HTR-8/SVneo (cell line): ENCODE data around the gene TSPYL1.

ENCODE experiments used
- DNase-seq: peaks from one replicate; pipeline ENCODE4 v3.0.0; 2011; ENCODE audit warnings: low spot score, mixed read lengths; ENCODE audit not compliant: insufficient read length
- FAIRE-seq: peaks from 2 replicates; lab custom pipeline; 2011; peaks lifted over from hg19 to GRCh38; lab: Jason Lieb, UNC

The TSPYL1 gene

GRCh38 chr6:116266803-116267202, 12.9 kb downstream of the TSPYL1 start:
- DNase-seq, result no peak
- FAIRE-seq, result no peak

- no peak for DNase-seq
- FAIRE-seq, result peak; percentile 13
Measured at GRCh38 chr6:116265041-116265829, 14.5 kb downstream of the TSPYL1 start.

GRCh38 chr6:116263353-116263752, 16.4 kb downstream of the TSPYL1 start:
- DNase-seq, result no peak
- no peak for FAIRE-seq

- FAIRE-seq, result no peak
Measured at GRCh38 chr6:116258520-116258919, 21.2 kb downstream of the TSPYL1 start.

GRCh38 chr6:116256694-116257093, 23.0 kb downstream of the TSPYL1 start:
- DNase-seq (no peak), FAIRE-seq (no peak)

More at GRCh38 chr6:116258520-116258919, 21.2 kb downstream of the TSPYL1 start:
- DNase-seq, result no peak

- no peak for FAIRE-seq
- no peak for DNase-seq
Measured at GRCh38 chr6:116255246-116255800, 24.4 kb downstream of the TSPYL1 start.

GRCh38 chr6:116254297-116255056, 25.3 kb downstream of the TSPYL1 start:
- FAIRE-seq, result no peak
- no peak for DNase-seq

- FAIRE-seq (peak; percentile 94), DNase-seq (peak; percentile 90)
Measured at GRCh38 chr6:116253505-116254296, 26.0 kb downstream of the TSPYL1 start, which contains the start of gene TSPYL4. TSPYL4 (minus strand) TSS chr6:116254075; CDS start chr6:116254008, 67 bp downstream.

GRCh38 chr6:116253188-116253504, 26.6 kb downstream of the TSPYL1 start:
- no peak for DNase-seq
- no peak for FAIRE-seq

- DNase-seq, result no peak
- FAIRE-seq, result peak; percentile 42
Measured at GRCh38 chr6:116251568-116252384, 28.0 kb downstream of the TSPYL1 start.

- no peak for DNase-seq
- FAIRE-seq, result no peak
Measured at GRCh38 chr6:116248577-116248976, 31.2 kb downstream of the TSPYL1 start.

GRCh38 chr6:116247285-116247684, 32.4 kb downstream of the TSPYL1 start:
- FAIRE-seq (no peak), DNase-seq (no peak)

- DNase-seq, result no peak
- no peak for FAIRE-seq
Measured at GRCh38 chr6:116246089-116246488, 33.6 kb downstream of the TSPYL1 start.

- DNase-seq (no peak), FAIRE-seq (no peak)
Measured at GRCh38 chr6:116244284-116244683, 35.4 kb downstream of the TSPYL1 start.

GRCh38 chr6:116239856-116240255, 39.9 kb downstream of the TSPYL1 start:
- FAIRE-seq, result no peak
- no peak for DNase-seq

- no peak for FAIRE-seq
- DNase-seq, result no peak
Measured at GRCh38 chr6:116239256-116239655, 40.5 kb downstream of the TSPYL1 start.

- no peak for FAIRE-seq
- no peak for DNase-seq
Measured at GRCh38 chr6:116238083-116238482, 41.6 kb downstream of the TSPYL1 start.

GRCh38 chr6:116234689-116235088, 45.0 kb downstream of the TSPYL1 start:
- DNase-seq (no peak), FAIRE-seq (no peak)

GRCh38 chr6:116229287-116229913, 50.3 kb downstream of the TSPYL1 start:
- FAIRE-seq, result no peak
- no peak for DNase-seq
